IPS-18c (cell line): Measurements from ENCODE around the gene STAB1.

Source experiments
- H3K4me3 ChIP-seq: 2 replicates; pipeline ENCODE4 v1.7.0; 2013; ENCODE audit warnings: low read depth, mild to moderate bottlenecking, low read length, moderate library complexity; ENCODE audit not compliant: insufficient read depth
- H3K9me3 ChIP-seq: one replicate; pipeline ENCODE4 v1.6.1; 2013; ENCODE audit warnings: mild to moderate bottlenecking, low read length, moderate library complexity; ENCODE audit not compliant: control insufficient read depth, insufficient read depth

STAB1 gene

GRCh38 chr3:52495777-52496602, 852 bp downstream of the STAB1 start:
- Histone ChIP-seq H3K9me3 (no peaks in the 10 kb centered on the region), H3K4me3 (no peak overlapping the region)

GRCh38 chr3:52498137-52499054, 3.3 kb downstream of the STAB1 start:
- Histone ChIP-seq H3K4me3 (no peak overlapping the region), H3K9me3 (no peaks in the 10 kb centered on the region)

- H3K4me3 ChIP-seq, result no peak overlapping the region
These were observed 5.9 kb downstream of the STAB1 start for GRCh38 chr3:52501046-52501445.

GRCh38 chr3:52502001-52502400, 6.9 kb downstream of the STAB1 start:
- Histone ChIP-seq H3K4me3 (no peak overlapping the region), H3K9me3 (no peaks in the 10 kb centered on the region)

More at GRCh38 chr3:52501046-52501445, 5.9 kb downstream of the STAB1 start:
- H3K9me3 ChIP-seq, result no peaks in the 10 kb centered on the region

- Histone ChIP-seq H3K9me3 (no peaks in the 10 kb centered on the region), H3K4me3 (no peak overlapping the region)
These were observed 7.7 kb downstream of the STAB1 start for GRCh38 chr3:52502808-52503350.

- Histone ChIP-seq H3K4me3 (no peak overlapping the region), H3K9me3 (no peaks in the 10 kb centered on the region)
These were observed 8.8 kb downstream of the STAB1 start for GRCh38 chr3:52503788-52504424.

- Histone ChIP-seq H3K9me3 (no peaks in the 10 kb centered on the region), H3K4me3 (no peak overlapping the region)
These were observed 9.8 kb downstream of the STAB1 start for GRCh38 chr3:52504977-52505376.

GRCh38 chr3:52506266-52506966, 11.3 kb downstream of the STAB1 start:
- no peaks in the 10 kb centered on the region for H3K9me3 ChIP-seq
- H3K4me3 ChIP-seq, result no peak overlapping the region

GRCh38 chr3:52507359-52507758, 12.2 kb downstream of the STAB1 start:
- no peak overlapping the region for H3K4me3 ChIP-seq
- no peaks in the 10 kb centered on the region for H3K9me3 ChIP-seq

GRCh38 chr3:52509753-52510328, 14.7 kb downstream of the STAB1 start:
- no peak overlapping the region for H3K4me3 ChIP-seq
- no peaks in the 10 kb centered on the region for H3K9me3 ChIP-seq

GRCh38 chr3:52511509-52511908, 16.4 kb downstream of the STAB1 start:
- H3K4me3 ChIP-seq, result no peak overlapping the region
- no peaks in the 10 kb centered on the region for H3K9me3 ChIP-seq

- no peak overlapping the region for H3K4me3 ChIP-seq
- H3K9me3 ChIP-seq, result no peaks in the 10 kb centered on the region
These were observed 17.0 kb downstream of the STAB1 start for GRCh38 chr3:52512105-52512504.

- Histone ChIP-seq H3K4me3 (no peak overlapping the region), H3K9me3 (no peaks in the 10 kb centered on the region)
These were observed 17.6 kb downstream of the STAB1 start for GRCh38 chr3:52512727-52513126.

GRCh38 chr3:52513281-52513680, 18.1 kb downstream of the STAB1 start:
- Histone ChIP-seq H3K9me3 (no peaks in the 10 kb centered on the region), H3K4me3 (no peak overlapping the region)

- H3K9me3 ChIP-seq, result no peaks in the 10 kb centered on the region
- H3K4me3 ChIP-seq, result no peak overlapping the region
These were observed 19.4 kb downstream of the STAB1 start for GRCh38 chr3:52514576-52514975.

GRCh38 chr3:52515192-52515591, 20.1 kb downstream of the STAB1 start:
- Histone ChIP-seq H3K9me3 (no peaks in the 10 kb centered on the region), H3K4me3 (no peak overlapping the region)
